Islet precursor cell (in vitro differentiated cells): ENCODE results near the gene GNAT1.
"Not testable (repeated sequence)": the region's sequence is repeated elsewhere in the genome, so short reads cannot be mapped to it uniquely, and the experiment has no call there.

Source experiments
- DNase-seq: peaks from one replicate; pipeline ENCODE4 v3.0.0-alpha.2; 2018

The GNAT1 gene

DNA sequence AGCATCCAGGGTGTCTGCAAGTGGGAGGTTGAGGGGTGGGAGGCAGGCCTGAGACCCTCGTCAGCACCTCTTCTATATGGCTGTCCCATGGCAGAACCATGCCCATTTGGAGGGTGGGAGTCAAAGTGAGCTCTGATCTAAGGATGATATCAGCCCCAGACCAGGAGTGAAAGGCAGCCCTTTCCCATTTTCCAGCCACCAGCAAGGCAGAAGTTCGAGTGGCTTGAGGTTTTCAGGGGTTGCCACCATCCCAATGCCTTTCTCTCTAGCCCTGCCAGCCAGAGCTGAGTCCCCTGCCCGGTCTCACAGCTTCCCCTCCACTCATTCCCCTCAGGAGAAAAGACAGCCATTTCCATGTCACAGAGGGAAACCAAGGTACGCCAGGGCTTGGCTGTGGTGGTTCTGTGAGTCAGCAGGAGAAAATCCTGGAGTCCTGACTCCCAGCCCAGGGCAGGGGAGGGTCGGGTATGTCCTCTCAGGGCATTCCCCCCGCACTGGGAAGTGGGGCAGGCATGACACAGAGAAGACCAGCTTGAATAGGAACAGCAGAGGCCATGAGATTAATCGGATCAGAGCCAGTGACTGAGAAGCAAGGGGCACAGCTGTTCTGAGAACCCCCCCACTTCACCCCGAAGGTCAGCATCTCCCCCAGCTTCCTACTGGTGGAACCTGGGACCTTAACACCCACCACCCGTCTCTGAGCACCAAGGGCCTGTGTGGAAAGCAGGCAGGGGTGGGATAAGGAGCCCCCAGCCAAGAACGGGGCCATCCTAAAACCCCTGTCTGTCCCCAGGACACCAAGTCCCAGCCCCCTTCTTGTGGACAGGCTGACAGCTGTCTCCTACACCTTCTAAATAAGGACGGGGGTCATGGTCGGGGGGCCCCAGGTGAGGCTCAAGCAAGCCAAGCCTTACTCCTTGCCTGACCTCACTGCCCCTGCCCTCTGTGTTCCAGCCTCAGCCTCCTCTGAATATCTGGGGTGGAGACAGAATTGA is 12.7 kb downstream of the GNAT1 start:
- DNase-seq, result no peak

DNA sequence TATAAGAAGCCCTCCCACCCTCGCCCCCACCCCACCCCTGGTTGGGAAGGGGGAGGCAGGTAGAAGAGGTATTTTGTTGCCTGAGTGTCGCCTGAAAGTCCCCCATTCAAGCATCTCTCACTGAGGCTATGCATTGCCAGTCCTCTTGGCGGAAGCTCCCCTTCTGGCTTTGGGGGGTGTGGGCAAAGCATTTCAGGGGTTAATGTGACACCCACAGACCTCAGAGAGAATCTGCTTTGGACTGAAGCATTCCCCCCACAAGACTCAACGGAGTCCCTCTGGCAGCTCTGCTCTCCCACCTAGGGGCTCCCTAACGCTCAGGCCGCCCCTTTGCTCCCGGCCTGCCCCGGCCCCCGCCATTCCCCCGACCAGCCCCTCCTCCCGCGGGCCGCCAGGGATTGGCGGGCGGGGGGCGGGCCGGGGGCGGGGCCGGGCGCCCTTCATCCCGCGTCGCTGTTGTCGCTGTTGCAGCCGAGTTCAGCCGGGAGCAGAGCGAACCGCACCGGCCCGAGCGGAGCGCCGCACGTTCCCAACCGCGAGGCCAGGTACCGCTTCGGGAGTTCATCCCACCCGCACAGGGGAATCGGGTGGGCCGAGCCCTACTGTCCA is 13.5 kb downstream of the GNAT1 start, which contains the start of gene SLC38A3:
Gene SLC38A3, plus strand, starts transcription at position 468 of the 609 bp plus-strand sequence. CDS start 8,929 bp downstream, outside the sequence.
- peak; percentile 81 for DNase-seq

DNA sequence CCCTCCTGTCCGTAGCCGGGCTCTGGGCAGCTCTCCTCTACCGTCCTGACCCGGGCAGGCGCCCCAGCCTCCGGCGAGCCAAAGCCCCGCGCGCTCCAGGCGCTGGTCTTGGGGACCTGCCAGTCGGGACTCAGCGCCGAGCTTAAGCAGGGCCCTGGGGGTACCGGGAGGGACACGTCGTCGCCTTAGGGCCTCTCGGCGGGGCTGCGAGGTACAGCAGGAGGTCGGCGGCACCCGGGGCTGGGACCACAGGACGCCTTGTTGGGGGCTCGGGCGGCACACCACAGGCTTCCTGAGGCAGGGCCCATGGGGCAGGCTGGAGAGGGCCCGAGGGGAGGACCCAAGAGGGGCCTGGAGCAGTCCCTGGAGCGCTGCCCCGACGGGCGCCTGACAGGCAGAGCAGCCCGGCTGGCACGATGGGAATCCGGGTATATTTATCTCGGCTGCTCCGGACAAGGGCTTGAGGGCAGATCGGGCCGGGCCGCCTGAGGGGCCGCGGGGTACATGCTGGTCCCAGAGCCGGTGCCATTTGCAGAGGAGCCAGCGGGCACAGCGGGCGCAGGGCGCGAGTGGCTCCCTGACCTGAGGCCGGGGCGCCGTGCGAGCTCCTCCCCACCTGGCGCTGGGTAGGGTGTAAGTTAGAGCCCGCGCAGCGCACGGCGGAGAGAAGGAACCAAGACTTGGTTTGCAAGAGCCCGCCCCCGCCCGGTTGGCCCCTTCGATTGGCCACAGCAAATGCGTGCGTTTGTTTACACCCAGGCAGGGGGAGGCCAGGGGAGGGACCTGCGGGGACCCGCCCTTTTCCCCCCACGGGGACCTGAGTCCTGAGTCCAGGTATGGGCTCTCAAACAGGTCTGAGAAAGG is 14.2 kb downstream of the GNAT1 start:
- DNase-seq, result peak; percentile 84

DNA sequence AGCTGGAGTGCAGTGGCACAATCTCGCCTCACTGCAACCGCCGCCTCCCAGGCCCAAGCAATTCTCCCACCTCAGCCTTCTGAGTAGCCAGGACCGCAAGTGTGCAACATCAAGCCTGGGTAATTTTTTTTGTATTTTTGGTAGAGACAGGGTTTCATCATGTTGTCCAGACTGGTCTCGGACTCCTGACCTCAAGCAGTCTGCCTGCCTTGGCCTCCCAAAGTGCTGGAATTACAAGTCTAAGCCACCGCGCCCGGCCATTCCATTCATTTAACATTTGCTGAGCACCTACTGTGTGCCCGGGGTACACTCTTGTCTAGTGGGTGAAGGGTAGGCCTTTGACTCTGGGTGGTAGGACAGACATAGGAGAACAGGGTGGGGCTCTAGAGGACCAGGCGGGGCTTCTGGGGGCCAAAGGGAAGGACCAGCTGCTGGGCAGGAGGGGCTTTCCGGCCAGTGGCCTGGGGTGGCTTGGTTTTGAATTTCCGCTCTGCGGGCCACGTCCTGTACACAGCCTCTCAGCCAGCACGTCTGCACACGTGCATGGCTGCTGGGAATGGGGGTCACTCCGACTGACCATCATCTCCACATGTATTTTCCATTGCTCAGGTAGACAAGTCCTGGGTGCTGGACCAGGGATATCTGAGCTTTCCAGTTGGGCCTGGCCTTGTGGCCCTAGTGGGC is 16.1 kb downstream of the GNAT1 start:
- DNase-seq, result no peak

DNA sequence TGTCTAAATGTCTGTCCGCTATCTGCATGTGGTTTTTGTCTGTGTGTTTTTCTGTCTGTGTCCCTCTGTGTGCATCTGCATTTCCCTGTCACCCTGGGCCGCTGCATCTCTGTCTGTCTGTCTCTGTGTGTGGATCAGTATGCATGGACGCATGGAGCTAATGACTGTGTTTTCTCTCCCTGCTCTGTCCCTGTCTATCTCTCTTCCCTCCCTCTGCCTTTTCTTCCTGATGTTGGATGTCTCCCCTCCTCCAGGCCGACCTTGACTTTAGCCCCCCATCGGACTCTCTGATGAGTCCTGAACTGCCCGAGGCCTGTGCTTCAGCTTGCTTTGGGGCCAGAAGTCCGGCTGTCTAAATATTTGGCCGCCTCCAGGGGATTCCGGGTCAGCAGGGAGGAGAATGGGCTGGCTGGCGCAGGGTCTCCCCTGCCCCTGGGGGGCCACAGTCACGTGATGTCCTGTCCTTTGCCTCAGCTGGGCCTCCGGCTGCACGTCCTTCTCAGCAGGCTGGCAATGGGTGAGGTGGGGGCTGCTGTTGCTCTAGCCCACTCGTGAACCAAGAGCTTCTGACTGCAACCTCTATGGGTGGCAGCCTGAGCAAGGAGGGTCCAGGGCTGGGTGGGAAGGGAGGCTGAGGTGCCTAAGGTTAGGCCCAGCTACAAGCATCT is 17.4 kb downstream of the GNAT1 start:
- DNase-seq, result no peak

DNA sequence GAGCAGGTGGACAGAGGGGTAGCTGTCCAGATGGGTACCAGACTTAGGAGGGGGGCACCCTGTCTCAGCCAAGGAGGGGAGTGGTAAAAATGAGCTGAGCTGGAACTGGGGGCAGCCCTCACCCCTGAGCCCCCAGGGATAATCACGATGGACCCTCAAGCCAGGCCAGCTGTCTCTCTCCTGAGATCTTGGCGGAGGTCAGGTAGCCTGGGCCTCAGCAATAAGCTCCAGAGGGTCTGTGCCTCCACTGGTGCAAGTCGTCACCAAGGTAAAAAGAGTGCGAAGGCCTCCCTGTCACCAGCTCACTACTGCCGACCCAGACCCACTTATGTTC is 18.7 kb downstream of the GNAT1 start:
- no peak for DNase-seq

DNA sequence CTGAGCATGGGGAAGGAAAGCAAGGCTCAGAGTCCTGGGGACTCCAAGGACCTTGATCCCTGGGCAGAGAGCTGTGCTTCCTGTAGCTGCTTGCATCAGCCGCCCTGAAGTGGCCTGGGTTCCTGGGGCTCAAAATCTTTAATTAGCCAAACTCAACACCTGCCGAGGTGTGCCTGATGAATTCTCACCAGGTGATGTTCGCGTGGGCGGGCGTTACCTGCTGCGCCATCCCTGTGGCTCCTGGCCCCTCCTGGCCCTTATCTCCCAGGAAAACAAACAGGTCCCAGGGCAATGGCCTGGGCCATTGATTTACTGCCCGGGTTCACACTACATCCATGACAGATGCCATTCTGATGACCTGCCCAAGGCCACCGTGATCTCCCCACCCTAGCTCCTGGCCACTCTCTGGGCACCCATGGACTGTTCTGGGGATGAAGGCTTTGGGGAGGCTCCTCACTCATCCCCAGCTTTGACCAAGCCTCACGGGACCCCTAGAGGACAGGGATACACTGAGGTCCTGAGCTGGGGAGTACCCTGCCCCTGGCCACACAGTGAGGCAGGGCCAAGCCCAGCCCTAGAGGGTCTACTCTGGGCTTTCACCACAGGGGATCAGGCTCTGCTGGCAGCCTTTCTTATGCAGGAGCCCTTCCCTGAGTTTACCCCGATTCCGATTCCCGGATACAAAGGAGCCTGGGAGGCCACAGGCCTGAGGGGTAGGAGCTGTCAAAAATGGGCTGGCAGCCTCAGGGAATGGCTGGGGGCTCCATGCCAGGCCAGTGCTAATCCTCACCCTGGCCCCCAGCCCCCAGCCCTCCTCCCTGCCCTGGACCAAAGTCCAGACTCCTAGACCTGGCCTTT is 19.3 kb downstream of the GNAT1 start:
- no peak for DNase-seq

DNA sequence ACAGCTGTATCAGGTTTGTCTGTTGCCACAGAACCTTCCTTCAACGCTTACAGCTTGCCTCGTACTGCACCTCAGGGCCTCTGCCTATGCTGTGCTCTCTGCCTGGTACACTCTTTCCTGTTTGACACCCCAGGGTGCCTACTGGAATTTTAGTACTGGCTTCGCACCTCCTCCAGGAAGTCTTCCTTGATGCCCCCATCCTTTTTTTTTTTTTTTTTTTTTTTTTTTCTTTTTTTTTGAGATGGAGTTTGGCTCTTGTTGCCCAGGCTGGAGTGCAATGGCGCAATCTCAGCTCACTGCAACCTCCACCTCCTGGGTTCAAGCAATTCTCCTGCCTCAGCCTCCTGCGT is 19.9 kb downstream of the GNAT1 start:
- DNase-seq, result not testable (repeated sequence)

DNA sequence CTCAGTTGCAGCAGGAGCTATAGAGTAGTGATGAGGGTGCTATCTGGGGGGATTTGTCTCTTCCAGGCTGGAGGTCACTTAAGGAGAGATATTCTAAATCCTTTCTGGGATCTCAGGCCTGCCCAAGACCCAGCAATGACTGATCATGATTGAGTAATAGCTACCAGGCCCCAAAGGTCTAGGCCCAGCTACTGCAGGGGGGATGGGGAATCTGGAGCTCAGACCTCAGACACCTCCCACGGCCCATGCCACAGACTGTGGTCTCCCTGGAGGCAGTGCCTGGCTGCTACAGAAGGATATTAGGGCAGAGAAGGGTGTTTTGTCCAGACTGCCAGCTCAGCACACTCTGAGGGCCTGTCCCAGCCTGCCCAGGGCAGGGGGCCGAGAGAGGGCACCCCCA is 20.5 kb downstream of the GNAT1 start:
- no peak for DNase-seq

DNA sequence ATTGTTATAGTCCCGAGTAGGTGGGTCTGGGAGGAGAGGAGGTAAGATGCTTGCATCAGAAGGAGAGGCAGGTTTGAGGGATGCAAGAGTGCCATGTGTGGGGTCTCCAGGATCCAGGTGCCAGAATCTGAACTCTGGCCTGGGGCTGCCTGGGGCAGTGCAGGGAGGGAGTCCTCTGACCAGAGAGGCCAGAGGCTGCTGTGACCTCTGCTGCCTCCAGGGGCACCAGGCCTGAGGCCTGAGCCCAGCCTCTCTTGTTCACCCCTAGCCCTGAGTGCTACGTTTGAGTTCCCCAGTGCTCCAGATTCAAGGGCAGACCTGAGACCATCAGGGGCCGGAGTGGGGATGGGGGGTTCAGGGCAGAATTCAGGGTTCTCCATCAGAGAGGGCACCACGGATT is 21.1 kb downstream of the GNAT1 start:
- peak; percentile 75 for DNase-seq

DNA sequence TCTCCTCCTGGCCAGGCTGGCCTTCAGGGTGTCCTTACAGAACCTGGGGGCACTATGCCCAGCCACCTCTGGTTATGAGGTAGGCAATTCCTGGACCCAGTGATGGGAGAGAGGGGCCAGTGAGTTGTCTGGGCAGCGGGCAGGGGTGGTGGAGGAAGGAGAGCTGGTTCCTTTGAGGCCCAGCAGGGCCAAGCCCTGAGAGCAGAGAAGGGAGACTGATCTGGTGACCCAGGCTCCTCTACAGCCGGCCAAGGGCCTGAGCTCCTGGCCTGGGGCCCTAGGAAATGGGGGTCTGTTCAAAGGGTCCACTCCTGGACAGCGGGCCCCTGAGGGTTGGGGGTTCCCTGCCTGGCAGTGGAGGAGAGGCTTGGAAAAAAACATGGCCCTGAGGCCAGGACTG is 21.6 kb downstream of the GNAT1 start:
- no peak for DNase-seq

DNA sequence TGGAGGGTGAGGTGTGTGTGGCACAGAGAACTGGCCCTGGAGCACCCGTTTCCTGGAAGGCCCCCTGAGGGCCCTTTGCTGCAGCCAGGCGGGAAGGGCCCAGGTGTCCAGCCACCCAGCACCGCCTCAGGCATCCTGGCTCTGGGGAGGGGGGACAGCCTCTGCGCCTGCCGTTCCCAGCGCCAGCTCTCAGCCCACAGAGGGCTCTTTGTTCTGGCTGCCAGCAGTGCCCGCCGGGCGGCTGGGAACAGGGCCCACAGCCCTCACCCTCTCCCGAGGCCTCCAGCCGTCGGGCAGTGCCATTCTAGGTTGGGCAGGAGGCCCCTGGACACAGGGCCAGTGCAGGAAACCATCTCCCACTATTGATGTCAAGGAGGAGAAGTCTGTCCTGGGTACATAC is 22.0 kb downstream of the GNAT1 start:
- no peak for DNase-seq

DNA sequence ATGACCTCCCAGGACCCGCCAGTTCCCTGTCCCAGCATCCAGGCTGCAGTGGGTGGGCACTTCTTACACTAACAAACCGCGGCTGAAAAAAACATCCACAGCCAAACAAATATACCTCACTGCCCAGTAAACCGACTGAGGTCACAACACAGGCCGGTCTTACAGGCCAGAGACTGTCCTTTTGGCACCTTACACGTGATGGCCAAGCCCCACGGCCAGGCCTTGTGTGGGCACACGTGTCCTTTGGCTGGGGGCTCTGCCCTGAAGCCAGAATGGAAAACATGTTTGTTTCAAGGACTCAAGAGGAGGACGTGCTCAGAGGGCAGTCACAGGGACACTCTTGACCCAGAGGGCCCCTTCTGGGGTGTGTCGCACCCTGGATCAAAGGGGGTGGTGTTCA is 23.4 kb downstream of the GNAT1 start:
- no peak for DNase-seq

DNA sequence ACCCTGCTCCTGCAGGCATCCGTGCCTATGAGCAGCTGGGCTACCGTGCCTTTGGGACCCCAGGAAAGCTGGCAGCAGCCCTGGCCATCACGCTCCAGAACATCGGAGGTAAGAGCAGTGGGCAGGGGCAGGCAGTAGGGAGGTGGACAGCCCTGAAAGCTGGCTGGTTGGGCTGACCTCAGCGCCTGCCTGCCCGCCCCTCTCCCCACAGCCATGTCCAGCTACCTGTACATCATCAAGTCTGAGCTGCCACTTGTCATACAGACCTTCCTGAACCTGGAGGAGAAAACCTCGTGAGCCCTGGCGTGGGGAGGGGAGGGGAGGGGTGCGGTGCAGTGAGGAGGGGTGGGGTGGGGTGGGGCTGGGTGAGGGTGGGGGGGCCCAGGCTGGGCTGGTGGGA is 24.1 kb downstream of the GNAT1 start:
- no peak for DNase-seq

DNA sequence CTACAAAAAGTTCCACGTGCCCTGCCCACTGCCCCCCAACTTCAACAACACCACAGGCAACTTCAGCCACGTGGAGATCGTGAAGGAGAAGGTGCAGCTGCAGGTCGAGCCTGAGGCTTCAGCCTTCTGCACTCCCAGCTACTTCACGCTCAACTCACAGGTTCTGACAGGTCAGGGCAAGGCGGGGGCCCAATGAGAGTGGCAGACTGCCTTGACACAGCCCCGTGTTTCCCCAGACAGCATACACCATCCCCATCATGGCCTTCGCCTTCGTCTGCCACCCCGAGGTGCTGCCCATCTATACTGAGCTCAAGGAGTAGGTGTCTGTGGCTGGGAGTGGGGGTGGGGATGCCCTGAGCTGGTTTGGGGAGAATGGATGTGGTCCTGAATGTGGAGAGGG is 26.3 kb downstream of the GNAT1 start:
- no peak for DNase-seq

DNA sequence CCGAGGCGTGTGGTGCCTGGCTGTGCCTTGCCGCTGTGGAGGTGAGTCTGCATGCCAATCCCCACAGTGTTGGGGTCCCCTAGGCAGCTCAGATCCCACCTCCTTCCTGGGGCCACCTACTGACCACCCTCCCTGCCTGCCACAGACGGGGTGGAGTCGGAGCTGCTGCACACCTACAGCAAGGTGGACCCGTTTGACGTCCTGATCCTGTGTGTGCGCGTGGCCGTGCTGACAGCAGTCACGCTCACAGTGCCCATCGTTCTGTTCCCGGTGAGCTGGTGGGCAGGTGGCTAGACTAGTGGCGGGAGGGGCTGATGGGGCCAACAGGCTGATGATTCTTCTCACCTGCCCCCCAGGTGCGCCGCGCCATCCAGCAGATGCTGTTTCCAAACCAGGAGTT is 27.0 kb downstream of the GNAT1 start:
- DNase-seq, result no peak

DNA sequence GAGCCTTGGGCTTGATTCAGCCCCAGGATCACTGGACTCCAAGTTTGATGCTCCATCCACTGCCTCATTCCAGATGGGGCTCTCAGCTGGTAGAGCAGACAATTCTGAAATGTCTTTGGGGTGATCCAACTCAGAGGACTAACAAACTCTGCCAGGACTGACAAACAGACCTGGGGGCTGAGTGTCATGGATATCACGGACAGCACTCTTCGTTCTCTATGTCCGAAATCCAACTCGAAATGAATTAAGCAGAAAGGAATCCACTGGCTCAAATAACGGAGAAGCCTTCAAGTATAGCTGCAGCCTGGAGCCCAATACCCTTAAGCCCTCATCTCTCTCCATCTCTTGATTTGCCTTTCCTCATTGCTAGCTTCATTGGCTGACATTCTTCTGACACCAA is 27.9 kb downstream of the GNAT1 start:
- no peak for DNase-seq

DNA sequence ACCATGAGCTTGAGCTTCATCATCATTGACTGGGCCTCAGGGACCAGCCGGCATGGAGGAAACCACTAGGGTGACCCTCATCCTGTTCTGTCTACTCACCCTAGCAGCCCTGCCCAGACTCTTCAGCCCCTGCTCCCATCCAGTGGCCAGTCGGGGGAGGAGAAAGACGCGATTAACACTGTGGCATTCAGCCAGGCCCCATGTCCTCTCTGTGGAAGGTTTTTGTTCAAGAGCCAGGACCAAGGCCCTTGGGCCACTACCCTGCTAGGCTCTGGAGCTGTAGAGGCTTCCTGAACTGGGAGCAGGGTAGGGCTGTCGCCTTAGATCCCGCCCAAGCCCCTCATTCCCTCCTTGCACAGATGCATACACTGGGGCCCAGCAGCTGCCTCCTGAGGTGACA is 28.7 kb downstream of the GNAT1 start:
- DNase-seq, result no peak

DNA sequence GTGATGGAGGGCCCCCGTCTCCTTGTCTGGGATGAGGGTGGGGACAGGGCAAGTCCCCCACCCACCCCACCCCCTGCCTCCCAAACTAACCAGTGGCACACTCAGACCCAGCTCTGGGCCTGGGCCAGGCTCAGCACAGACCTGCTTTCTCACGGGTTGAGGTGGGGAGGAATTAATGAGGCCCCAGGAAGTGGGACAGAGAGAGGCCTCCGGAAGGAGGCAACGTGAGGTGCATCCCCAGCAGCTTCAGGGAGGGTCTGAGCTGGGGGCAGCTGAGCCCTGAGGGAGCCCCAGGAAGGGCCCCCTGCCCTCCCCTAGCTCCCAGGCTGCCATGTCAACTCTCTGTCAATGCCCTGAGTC is 29.6 kb downstream of the GNAT1 start:
- DNase-seq, result no peak

DNA sequence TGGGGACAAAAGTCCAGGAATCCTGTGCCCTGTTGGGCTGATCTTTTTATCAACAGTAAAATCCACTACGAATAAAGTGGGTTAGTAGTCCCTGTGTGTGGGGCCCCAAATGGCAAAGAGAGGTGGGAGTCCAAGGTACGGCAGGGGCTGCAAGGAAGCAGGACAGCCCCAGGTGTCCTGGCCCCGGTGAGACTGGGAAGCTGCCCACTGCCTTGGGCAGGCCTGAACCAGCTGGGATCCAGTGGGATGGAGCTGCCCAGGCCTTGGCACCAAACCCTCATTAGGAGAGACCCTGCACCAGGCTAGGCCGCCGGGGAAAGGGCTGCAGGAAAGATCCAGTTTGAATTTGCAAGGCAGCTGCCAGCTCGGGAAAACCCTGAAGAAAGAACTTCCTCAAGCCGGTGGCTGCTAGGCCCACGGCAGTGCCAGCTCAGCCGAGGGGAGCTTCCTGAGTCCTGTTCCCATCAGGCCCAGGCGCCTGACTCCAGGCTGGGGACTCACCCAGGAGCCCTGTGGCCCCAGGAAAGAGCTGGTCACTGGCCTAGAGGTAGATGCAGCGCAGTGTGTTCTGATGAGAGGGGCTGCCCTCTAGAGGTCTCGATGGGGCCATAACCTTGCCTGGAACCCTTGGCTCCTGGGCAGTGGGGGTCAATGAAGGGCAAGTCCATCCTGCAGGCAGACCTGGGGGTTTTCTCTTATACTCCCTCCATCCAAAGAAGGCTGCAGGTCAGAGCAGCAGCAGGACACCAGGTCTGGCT is 30.2 kb downstream of the GNAT1 start:
- DNase-seq, result peak; percentile 74

DNA sequence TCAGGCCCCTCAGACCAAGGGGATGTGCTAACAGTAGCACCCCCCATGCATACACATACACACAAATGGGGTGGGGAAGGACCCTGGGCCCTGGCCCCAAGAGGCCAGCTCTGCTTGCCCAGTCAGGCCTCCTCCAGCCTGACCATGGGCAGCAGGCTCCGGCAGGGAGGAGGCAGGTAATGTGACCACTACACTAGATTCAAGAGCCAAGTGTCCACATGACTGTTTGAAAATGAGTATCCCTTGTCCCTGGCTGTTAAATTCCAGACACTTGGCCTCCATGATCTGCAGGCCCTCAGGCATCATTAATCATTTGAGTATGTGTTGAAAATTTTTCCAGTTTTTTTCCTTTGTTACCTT is 30.7 kb downstream of the GNAT1 start:
- no peak for DNase-seq
